Stromal cell of bone marrow (primary cell): ENCODE data around the gene MACF1.
A peak's percentile ranks its signal among the peaks of the same experiment; 100 is the strongest.
"Not testable (repeated sequence)": the region's sequence is repeated elsewhere in the genome, so short reads cannot be mapped to it uniquely, and the experiment has no call there.

Source experiments
- DNase-seq: peaks from one replicate; pipeline ENCODE4 v3.0.0-alpha.2; 2012; ENCODE audit warnings: low read depth

Gene MACF1

GRCh38 chr1:39204441-39205081 lies at the start of gene MACF1:
Gene MACF1 (plus strand): TSS chr1:39204695. CDS start chr1:39205023, 328 bp downstream.
- peak; percentile 93 for DNase-seq

- no peak for DNase-seq
Observed at GRCh38 chr1:39157304-39157703, 47.2 kb upstream of the MACF1 start.

- DNase-seq: no peak
Observed at GRCh38 chr1:39158327-39159086, 46.0 kb upstream of the MACF1 start.

GRCh38 chr1:39159224-39160036 lies 45.1 kb upstream of the MACF1 start:
- DNase-seq: no peak

- no peak for DNase-seq
Observed at GRCh38 chr1:39160703-39161102, 43.8 kb upstream of the MACF1 start.

GRCh38 chr1:39161811-39162210 lies 42.7 kb upstream of the MACF1 start:
- DNase-seq: not testable (repeated sequence)

GRCh38 chr1:39163469-39163868 lies 41.0 kb upstream of the MACF1 start:
- DNase-seq: no peak

GRCh38 chr1:39164256-39164655 lies 40.2 kb upstream of the MACF1 start:
- DNase-seq: no peak

GRCh38 chr1:39165049-39165448 lies 39.4 kb upstream of the MACF1 start:
- no peak for DNase-seq

GRCh38 chr1:39165488-39165887 lies 39.0 kb upstream of the MACF1 start:
- DNase-seq: no peak

GRCh38 chr1:39167632-39168209 lies 36.8 kb upstream of the MACF1 start:
- no peak for DNase-seq

GRCh38 chr1:39168301-39169080 lies 36.0 kb upstream of the MACF1 start:
- no peak for DNase-seq

GRCh38 chr1:39170731-39171667 lies 33.5 kb upstream of the MACF1 start:
- no peak for DNase-seq

- DNase-seq: no peak
Observed at GRCh38 chr1:39173119-39173994, 31.1 kb upstream of the MACF1 start.

GRCh38 chr1:39173995-39174380 lies 30.5 kb upstream of the MACF1 start:
- peak; percentile 61 for DNase-seq

GRCh38 chr1:39174390-39175081 lies 30.0 kb upstream of the MACF1 start:
- DNase-seq: no peak

- DNase-seq: no peak
Observed at GRCh38 chr1:39177706-39178105, 26.8 kb upstream of the MACF1 start.

- DNase-seq: no peak
Observed at GRCh38 chr1:39178541-39179431, 25.7 kb upstream of the MACF1 start.
